ENCODE results near the gene KRT80. TPM values are rescaled to one million over a fixed set of nuclear protein-coding genes. Genes with fewer than 3 reads are reported as not detected.

Gene KRT80
- total RNA-seq, 3 donors from 2014 or later = 0.06 TPM; not detected in 2

DNA sequence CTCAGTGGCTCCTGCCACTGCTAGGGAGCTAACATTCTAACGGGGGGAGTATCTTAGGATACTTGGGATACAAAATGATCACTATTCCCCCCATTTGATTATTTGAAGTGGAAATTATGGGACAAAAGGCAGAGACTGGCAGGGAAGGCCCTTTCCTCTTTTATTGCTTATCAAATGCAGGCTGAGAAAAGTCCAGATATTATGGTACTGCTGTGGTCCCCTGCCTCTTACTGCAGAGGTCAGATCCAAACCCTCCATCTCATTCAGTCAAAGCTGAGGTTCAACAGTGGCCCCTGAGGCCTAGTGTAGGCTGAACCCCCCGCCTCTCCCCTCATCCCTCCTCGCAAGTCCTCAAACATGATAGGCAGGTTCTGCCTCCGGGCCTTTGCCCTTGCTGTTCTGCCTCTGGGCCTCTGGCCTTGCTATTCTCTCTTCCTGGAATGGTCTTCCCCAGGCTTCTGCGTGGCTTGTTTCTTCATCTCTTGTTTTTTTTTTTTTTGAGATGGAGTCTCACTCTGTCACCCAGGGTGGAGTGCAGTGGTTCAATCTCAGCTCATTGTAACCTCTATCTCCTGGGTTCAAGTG lies 34.2 kb downstream of the KRT80 start:
- DNase-seq (no peak), ATAC-seq (no peak)
- H3K4me3 ChIP-seq = no peak overlapping the region
- intact Hi-C loops (cut with DNase I, micrococcal nuclease) = loop anchor here in 1 of 2 donors (5.0 to 10.0 kb wide), 3 partner anchors 55 to 717 kb away; no protein-coding TSS in a partner anchor
- H3K4me1 ChIP-seq (ENCODE audit: low read depth) = peaks cover 2% of the 10 kb centered on the region
- no peaks in the 10 kb centered on the region for H3K36me3 ChIP-seq (ENCODE audit: low read depth)
- no peaks in the 10 kb centered on the region for H3K9me3 ChIP-seq
- TF ChIP-seq, protein P1, sequence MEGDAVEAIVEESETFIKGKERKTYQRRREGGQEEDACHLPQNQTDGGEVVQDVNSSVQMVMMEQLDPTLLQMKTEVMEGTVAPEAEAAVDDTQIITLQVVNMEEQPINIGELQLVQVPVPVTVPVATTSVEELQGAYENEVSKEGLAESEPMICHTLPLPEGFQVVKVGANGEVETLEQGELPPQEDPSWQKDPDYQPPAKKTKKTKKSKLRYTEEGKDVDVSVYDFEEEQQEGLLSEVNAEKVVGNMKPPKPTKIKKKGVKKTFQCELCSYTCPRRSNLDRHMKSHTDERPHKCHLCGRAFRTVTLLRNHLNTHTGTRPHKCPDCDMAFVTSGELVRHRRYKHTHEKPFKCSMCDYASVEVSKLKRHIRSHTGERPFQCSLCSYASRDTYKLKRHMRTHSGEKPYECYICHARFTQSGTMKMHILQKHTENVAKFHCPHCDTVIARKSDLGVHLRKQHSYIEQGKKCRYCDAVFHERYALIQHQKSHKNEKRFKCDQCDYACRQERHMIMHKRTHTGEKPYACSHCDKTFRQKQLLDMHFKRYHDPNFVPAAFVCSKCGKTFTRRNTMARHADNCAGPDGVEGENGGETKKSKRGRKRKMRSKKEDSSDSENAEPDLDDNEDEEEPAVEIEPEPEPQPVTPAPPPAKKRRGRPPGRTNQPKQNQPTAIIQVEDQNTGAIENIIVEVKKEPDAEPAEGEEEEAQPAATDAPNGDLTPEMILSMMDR (IDR thresholded peaks at IDR 0.05) = no peak

DNA sequence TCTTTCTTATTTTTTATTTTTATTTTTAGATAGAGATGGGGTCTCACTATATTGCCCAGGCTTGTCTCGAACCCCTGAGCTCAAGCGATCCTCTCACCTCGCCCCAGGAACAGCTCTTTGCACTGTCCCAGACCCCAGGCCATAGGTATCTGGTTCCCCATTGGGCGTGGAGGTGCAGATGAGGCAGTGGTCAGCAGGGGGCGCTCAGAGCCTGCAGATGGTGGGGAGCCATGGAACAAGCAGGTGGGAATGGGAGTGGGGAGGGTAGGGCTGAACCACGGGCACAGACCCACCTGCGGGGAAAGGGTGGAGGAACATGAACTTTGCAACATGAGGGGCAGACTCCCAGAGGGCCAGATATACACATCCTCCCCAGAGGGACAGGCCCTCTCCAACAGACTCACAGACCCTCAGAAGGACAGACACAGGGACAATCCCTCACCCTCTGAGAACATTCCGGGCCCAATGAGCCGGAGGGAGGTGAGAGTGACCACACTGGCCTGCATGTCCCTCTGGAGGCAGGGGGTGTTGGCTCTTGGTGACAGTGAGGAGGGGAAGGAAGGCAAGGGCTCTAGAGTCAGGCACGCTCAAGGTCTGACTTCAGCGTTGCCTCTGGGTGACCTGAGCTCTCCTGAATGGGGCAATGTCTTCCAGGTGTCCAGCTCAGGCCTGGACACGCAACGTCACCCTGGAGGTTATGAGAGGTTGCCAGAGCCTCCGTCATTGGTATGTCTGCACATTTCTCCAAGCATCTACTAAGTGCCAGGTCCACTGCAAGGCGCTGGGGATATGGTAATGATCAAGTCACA lies 34.9 kb downstream of the KRT80 start:
- Histone ChIP-seq H3K36me3 (ENCODE audit: low read depth) (no peaks in the 10 kb centered on the region), H3K9me3 (no peaks in the 10 kb centered on the region), H3K4me1 (ENCODE audit: low read depth) (peaks cover 8% of the 10 kb centered on the region), H3K4me3 (no peak overlapping the region)
- ATAC-seq (peak; percentile 54), DNase-seq (peak; percentile 75 to 88 (median 87))
- intact Hi-C loops (cut with DNase I, micrococcal nuclease) = loop anchor here in 1 of 2 donors (5.0 to 10.0 kb wide), 3 partner anchors 55 to 718 kb away; no protein-coding TSS in a partner anchor
- TF ChIP-seq, protein P1 (IDR thresholded peaks at IDR 0.05) = peak; percentile 90

DNA sequence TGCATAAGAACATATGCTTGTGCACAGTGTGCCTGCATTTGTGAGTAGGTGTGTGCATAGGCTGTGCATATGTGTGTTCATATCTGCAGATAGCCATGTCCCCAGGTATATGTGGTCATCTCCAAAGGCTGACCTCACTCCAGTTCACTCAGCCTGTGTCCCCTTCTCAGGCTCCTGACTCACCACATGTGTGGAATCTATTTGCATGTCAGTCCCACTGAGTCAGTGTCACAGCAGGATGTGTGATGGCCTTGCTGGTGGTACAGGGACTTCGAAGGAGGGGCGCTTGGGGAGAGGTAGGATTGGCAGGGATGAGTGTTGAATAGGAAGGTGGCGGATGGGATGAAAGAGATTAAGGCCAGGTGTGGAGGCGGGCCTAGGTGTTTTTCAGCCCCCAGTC lies 35.5 kb downstream of the KRT80 start:
- ATAC-seq (no peak), DNase-seq (no peak)
- Histone ChIP-seq H3K4me1 (ENCODE audit: low read depth) (peaks cover 14% of the 10 kb centered on the region), H3K4me3 (no peak overlapping the region), H3K36me3 (ENCODE audit: low read depth) (no peaks in the 10 kb centered on the region), H3K9me3 (no peaks in the 10 kb centered on the region)
- TF ChIP-seq, protein P1 (IDR thresholded peaks at IDR 0.05) = no peak
- intact Hi-C loops (cut with DNase I, micrococcal nuclease) = loop anchor here in 1 of 2 donors (5.0 to 10.0 kb wide), 3 partner anchors 56 to 718 kb away; no protein-coding TSS in a partner anchor

DNA sequence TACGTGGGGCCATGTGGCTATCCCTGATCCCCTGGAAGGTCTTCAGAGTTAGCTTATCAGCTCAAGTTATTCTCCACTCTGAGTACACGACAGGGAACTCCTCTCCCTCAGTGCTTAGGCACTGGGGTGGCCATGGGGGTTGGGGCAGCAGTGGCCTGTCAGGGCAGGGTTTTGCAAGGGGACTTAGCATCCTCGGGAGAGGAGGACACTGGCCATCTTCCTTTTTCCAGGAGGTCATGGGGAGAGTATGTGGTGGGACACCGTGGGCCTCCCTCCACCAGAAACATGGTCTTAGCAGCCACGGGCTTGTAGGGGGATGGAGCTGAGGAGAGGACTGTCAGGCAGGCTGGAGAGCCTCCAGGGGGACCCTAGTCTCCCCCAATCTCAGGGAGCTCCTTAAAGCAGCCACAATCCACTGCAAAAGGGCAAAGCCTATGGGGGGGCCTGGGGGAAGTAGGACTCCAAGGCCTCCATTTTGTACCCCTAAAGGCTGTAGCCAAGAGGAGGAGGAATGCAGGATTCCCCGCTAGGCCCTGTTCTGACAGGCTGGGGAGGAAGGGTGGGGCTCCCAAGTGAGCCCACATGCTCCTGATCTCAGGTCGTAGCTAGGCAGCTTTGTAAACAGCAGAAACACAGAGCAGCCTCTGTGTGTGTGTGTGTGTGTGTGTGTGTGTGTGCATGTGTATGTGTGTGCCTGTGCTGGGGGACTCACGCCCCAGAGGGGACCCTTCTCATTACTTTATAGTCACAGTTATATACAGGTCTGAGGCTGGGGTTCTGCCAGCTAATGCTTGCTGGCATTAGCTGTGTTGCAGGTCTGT lies 36.6 kb downstream of the KRT80 start:
- TF ChIP-seq, protein P1 (IDR thresholded peaks at IDR 0.05) = no peak
- peak; percentile 59 for ATAC-seq

DNA sequence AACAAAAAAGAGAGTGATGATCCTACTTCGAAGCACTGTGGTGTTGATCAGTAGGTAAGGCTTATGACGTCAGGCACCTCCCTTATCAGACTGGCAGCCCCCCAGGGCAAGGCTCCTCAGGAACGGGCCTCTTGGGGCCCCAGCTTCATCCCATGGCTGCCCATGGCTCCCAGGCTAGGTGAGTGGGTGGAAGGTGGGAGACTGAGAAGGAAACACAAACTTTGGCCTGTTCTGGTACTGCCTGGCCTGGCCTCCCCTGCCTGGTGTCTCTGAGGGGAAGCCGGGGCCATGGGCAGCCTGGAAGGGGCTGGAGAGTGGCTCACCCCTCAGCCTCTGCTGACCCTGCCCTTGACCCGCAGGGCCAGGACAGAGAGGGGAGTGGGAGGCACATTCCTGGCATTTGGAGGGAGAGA lies 38.9 kb downstream of the KRT80 start:
- H3K36me3 ChIP-seq (ENCODE audit: low read depth) = no peaks in the 10 kb centered on the region
- DNase-seq (peak in 1 of 3 donors; percentile 33), ATAC-seq (no peak)
- no peak overlapping the region for H3K4me3 ChIP-seq
- no peaks in the 10 kb centered on the region for H3K9me3 ChIP-seq
- TF ChIP-seq, protein P1 (IDR thresholded peaks at IDR 0.05) = no peak
- intact Hi-C loops (cut with DNase I, micrococcal nuclease) = loop anchor here in 1 of 2 donors (10.0 kb wide), 1 partner anchor 722 kb away; no protein-coding TSS in a partner anchor
- peaks cover 35% of the 10 kb centered on the region for H3K4me1 ChIP-seq (ENCODE audit: low read depth)

More for the DNA sequence above, 36.6 kb downstream of the KRT80 start:
- Histone ChIP-seq H3K36me3 (ENCODE audit: low read depth) (no peaks in the 10 kb centered on the region), H3K4me3 (no peak overlapping the region), H3K4me1 (ENCODE audit: low read depth) (peaks cover 14% of the 10 kb centered on the region), H3K9me3 (no peaks in the 10 kb centered on the region)
- peak in 2 of 3 donors; percentile 47 to 67 for DNase-seq
- intact Hi-C loops (cut with DNase I, micrococcal nuclease) = loop anchor here in 1 of 2 donors (5.0 to 10.0 kb wide), 3 partner anchors 57 to 720 kb away; no protein-coding TSS in a partner anchor
